GM19099 (cell line): ENCODE results near the gene KCTD12.

Source experiments
- POLR2A ChIP-seq: IDR thresholded peaks from 3 replicates; pipeline ENCODE4 v1.6.1; 2011; ENCODE audit warnings: low read depth; ENCODE audit not compliant: insufficient read length; ENCODE audit errors: extremely low read depth

KCTD12 gene

DNA sequence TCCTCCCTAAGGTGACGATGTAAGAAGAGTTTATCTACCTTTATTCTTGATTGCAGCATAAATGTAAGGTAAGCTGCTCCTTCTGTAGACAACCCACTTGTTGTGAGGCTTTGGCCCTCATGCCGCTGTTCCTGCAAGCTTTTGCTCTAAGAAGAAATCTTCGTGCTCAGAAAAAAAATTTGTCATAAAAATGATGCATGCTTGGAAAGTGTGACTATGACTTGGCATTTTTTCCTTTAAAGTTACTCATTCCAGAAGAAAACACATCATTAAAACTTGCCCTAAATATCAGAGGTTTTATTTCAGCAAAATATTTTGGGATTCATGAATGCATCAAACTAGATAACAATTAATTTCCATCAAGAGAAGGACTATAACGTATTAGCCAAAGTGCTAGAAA is 39.8 kb downstream of the KCTD12 start:
- TF ChIP-seq POLR2A = no peak

DNA sequence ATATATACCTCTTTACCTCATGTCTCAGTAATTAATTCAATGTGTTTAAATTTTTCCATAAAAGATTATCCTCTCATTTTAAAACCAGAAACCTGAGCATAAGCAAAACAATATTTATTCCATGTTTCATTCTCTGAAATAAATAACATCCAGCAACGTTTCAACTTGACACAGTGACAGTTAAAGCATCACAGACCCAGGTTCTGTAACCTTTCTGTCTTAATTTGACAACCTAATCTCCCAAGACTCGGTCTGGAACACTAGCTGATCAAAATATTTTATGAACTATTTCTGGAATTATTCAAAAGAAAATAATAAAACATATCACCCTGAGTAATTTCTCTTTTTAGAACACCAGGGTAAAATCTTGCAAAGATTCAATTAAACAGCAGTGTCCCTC is 40.3 kb downstream of the KCTD12 start:
- no peak for TF ChIP-seq POLR2A

DNA sequence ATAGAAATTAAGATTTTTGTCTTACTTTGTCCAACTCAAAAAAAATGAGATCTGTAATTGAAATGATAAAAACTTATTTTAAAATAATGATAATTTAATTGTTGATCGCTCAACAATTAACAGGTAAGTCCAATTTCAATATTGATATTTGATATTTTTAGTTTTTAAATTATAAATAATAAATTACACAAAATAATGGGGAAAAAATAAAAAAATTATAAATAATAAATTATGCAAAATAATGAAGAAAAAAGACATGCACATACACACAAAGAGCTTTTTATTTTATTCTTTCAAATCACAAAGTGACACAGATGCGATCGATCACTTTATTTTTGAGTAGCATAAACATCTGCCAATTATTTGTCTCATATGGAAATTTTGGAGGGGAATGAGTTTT is 40.8 kb downstream of the KCTD12 start:
- no peak for TF ChIP-seq POLR2A

DNA sequence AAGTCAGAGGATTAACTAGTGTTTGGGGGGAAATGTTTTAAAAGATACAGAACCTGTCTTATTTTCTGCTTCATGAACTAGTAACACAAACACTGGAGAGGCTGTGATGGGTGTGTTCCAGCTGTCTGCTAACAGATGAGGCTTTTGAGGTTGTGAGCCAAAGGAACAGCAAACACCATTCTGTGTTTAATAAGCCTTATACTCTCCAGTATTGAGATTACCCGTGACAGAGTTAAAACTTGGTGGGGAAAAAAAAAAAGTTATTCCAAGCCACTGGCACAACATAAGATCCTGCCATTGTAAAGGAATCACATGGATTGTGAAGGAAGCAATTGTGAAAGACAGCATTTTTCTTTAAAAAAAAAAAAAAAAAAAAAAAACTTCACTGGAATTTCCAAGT is 48.4 kb downstream of the KCTD12 start:
- TF ChIP-seq POLR2A = no peak

DNA sequence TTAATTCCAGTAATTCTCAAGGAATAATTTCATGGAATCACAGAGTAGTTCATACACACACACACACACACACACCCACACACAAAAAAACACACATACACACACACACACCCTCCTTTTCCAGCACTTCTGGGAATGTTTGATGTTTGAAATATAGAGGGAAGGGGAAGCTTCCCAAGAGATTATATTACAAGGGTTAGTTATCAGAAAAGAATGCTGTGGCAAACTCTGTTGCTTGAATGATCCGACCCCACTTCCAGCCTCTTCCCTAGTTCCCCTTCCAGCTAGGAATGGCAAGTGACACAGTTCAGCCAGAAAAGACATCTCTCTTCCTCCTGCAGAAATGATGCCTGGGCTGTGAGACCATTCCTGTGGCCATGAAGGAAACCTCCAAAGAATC is 49.9 kb downstream of the KCTD12 start:
- TF ChIP-seq POLR2A = no peak

DNA sequence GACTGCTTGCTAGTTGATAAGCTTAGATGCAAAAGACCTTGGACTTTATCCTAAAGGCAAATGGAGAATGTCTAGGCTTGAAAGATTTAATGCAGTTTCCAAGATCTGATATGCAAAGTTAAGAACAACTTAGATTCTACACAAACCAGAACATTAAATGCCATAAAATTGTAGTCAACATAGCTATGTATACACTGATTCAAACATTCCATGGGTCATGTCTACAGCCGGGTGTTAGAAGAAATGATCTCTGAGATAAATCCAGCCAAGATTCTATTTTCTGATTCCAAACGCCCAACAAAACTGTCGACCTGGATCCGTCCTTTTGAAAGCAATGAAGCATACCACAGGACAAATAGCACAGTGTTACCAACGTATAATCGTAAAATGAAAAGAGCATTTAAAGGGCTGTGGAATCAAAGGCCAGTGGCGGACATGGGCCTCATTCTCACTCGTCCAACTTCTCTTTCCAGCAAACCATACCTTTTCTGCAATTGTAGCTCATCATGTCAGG is 52.7 kb downstream of the KCTD12 start:
- TF ChIP-seq POLR2A = no peak

DNA sequence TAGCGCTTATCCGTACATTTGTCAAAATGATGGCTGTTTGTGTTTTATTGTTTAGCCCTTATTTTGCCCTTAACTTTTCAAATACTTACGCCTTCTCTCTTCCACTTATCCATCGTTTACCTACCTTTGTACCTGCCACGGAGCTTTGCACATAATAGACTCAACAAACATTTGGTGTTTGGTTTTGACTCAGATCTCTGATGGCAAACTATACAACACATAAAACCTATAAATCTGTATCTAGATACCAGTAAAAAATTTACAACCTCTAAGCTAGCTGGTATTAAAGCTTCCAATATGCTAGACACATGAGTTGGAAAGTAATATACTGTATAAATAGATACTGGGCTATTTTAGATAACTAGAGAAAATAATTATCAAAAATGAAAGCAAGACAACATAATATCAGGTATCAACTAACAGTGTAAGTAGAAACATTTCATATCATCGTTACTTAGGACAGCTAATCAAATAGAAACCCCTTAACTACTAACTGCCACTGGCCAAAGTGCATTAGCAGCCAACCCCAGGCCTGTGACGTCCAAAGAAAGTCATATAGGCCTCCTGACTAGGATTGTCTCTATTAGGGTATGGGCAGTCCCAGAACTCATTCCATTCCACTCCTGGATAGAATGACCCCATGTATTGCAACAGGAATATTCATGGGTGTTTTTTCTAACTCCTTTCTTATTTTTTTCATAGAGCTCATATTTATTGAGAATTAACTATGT is 53.8 kb downstream of the KCTD12 start:
- TF ChIP-seq POLR2A = no peak

DNA sequence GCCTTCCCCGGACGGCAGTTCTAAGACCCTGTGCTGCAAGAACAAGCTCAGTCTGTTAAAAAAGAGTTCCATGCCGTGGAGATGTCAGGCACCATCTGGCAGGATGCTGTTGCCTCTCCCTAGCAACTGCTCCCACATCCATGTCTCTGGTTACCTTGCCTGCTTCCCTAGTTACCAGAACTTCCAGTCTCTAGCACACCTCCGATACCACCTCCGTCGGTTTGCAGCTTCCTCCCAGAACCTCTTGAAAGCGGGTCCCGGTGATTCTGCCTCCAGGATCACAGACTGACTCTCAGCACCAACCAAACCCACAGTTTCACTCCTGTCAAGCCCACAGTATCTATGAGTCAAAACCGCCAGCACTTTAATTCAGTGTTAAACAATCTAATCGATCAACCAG is 55.4 kb downstream of the KCTD12 start:
- TF ChIP-seq POLR2A = no peak
